H1 (cell line): Measurements from ENCODE around the gene CAMK2B. TPM values are rescaled to one million over a fixed set of nuclear protein-coding genes. Genes with fewer than 3 reads are reported as not detected.

Experiments
- CTCF ChIA-PET: fragments of 300-600 bp; sonication (Branson Sonifier 250); formaldehyde crosslinking; loops from one replicate; lab custom pipeline; 2021; ENCODE audit not compliant: partially characterized antibody; lab: Charles Lee
- POLR2A ChIA-PET: fragments of 300-600 bp; sonication (Branson Sonifier 250); formaldehyde crosslinking; loops from one replicate; lab custom pipeline; 2021; ENCODE audit warnings: inconsistent platforms; ENCODE audit not compliant: partially characterized antibody; lab: Charles Lee
- DNase-seq, 2 experiments: peaks; one replicate each; pipeline versions ENCODE4 v3.0.0 to v3.0.0-alpha.2; 2010 to 2022; ENCODE audit warnings: low spot score in 2 of 2, low read depth in 1 of 2, mixed read lengths in 1 of 2
- FAIRE-seq: peaks from 2 replicates; lab custom pipeline; 2011; peaks lifted over from hg19 to GRCh38; lab: Jason Lieb, UNC
- H2AFZ ChIP-seq: 2 replicates; pipeline ENCODE4 v1.8.1; 2012; ENCODE audit warnings: low read length, inconsistent platforms
- H2AK5ac ChIP-seq: 2 replicates; pipeline ENCODE4 v1.6.1; 2013; ENCODE audit warnings: low read depth, low read length
- H2BK120ac ChIP-seq: replicated peaks from 2 replicates; pipeline ENCODE3; 2013; ENCODE audit warnings: low read depth, low read length, inconsistent platforms
- H2BK12ac ChIP-seq: 2 replicates; pipeline ENCODE4 v1.6.1; 2013; ENCODE audit warnings: low read depth, low read length
- H2BK15ac ChIP-seq: 2 replicates; pipeline ENCODE4 v1.6.1; 2013; ENCODE audit warnings: low read length
- H2BK20ac ChIP-seq: 2 replicates; pipeline ENCODE4 v1.6.1; 2013; ENCODE audit warnings: low read length
- H2BK5ac ChIP-seq: 2 replicates; pipeline ENCODE4 v1.6.1; 2013; ENCODE audit warnings: low read depth, low read length
- H3K14ac ChIP-seq: 2 replicates; pipeline ENCODE4 v1.6.1; 2013; ENCODE audit warnings: inconsistent platforms; ENCODE audit not compliant: insufficient read length
- H3K18ac ChIP-seq: 2 replicates; pipeline ENCODE4 v1.6.1; 2013; ENCODE audit warnings: low read length; ENCODE audit errors: extremely low read depth
- H3K23ac ChIP-seq: 2 replicates; pipeline ENCODE4 v1.6.1; 2013; ENCODE audit warnings: inconsistent platforms; ENCODE audit not compliant: insufficient read length
- H3K23me2 ChIP-seq: 2 replicates; pipeline ENCODE4 v1.6.1; 2013; ENCODE audit warnings: low read depth, low read length
- H3K27ac ChIP-seq: 2 replicates; pipeline ENCODE4 v1.6.1; 2011; ENCODE audit warnings: low read depth, low read length, inconsistent platforms
- H3K27me3 ChIP-seq, 4 experiments: replicated peaks in 1 of 4; 1 replicate in 1 of 4; 2 replicates in 3 of 4; pipeline versions ENCODE4 v1.6.1 to v1.8.1; 2011 to 2013; ENCODE audit warnings: low read length in 3 of 4, mild to moderate bottlenecking in 3 of 4, inconsistent platforms in 2 of 4, mixed read lengths in 2 of 4, moderate library complexity in 1 of 4; ENCODE audit not compliant: control insufficient read depth in 3 of 4, insufficient read depth in 3 of 4; ENCODE audit errors: extremely low read depth in 1 of 4
- H3K36me3 ChIP-seq, 4 experiments: 2 replicates each; pipeline versions ENCODE4 v1.6.1 to v1.8.1; 2011 to 2013; ENCODE audit warnings: mild to moderate bottlenecking in 4 of 4, low read length in 3 of 4, moderate library complexity in 2 of 4, control low read depth in 1 of 4, inconsistent platforms in 1 of 4; ENCODE audit not compliant: insufficient read depth in 4 of 4, control insufficient read depth in 2 of 4
- H3K4ac ChIP-seq: replicated peaks from 2 replicates; pipeline ENCODE3; 2013; ENCODE audit warnings: low read length, low read depth, mixed read lengths, inconsistent platforms; ENCODE audit not compliant: insufficient read length
- H3K4me1 ChIP-seq, 4 experiments: replicated peaks in 1 of 4; 1 replicate in 1 of 4; 2 replicates in 3 of 4; pipeline versions ENCODE4 v1.6.1 to v1.8.1; 2011 to 2013; ENCODE audit warnings: low read length in 3 of 4, inconsistent platforms in 2 of 4, mixed read lengths in 1 of 4; ENCODE audit not compliant: insufficient read depth in 4 of 4, control insufficient read depth in 3 of 4
- H3K4me2 ChIP-seq, 2 experiments: 2 replicates each; pipeline versions ENCODE4 v1.6.1 to v1.8.1; 2011 to 2013; ENCODE audit warnings: low read depth in 2 of 2, low read length in 2 of 2, control low read depth in 1 of 2, inconsistent platforms in 1 of 2, mild to moderate bottlenecking in 1 of 2; ENCODE audit not compliant: insufficient read depth in 1 of 2
- H3K4me3 ChIP-seq, 4 experiments: fragments of 200-600, 300-600 bp in 1 of 4; sonication (generic), shearing (Covaris generic), sonication (Bioruptor Twin) in 1 of 4; 2 replicates each; pipeline versions ENCODE4 v1.5.1 to v1.8.1; 2011 to 2016; ENCODE audit warnings: low read length in 4 of 4, low read depth in 3 of 4, control low read depth in 2 of 4, inconsistent platforms in 2 of 4, mild to moderate bottlenecking in 2 of 4, mixed read lengths in 1 of 4, moderate library complexity in 1 of 4; ENCODE audit not compliant: insufficient read depth in 2 of 4; ENCODE audit errors: extremely low read depth in 1 of 4
- H3K56ac ChIP-seq: replicated peaks from 2 replicates; pipeline ENCODE3; 2013; ENCODE audit warnings: low read depth, mild to moderate bottlenecking, mixed read lengths, low read length, inconsistent platforms; ENCODE audit not compliant: insufficient read length
- H3K79me1 ChIP-seq: 2 replicates; pipeline ENCODE4 v1.6.1; 2013; ENCODE audit warnings: low read depth, low read length, control low read depth
- H3K79me2 ChIP-seq, 2 experiments: 2 replicates each; pipeline versions ENCODE4 v1.6.1 to v1.8.1; 2012 to 2013; ENCODE audit warnings: low read length in 2 of 2, mild to moderate bottlenecking in 2 of 2, inconsistent platforms in 1 of 2; ENCODE audit not compliant: insufficient read depth in 2 of 2, control insufficient read depth in 1 of 2
- H3K9ac ChIP-seq, 4 experiments: replicated peaks in 1 of 4; 1 replicate in 1 of 4; 2 replicates in 3 of 4; pipeline versions ENCODE4 v1.6.1 to v1.8.1; 2011 to 2013; ENCODE audit warnings: low read depth in 3 of 4, low read length in 3 of 4, control low read depth in 2 of 4, mild to moderate bottlenecking in 2 of 4, moderate library complexity in 2 of 4, inconsistent platforms in 1 of 4; ENCODE audit errors: extremely low read depth in 1 of 4
- H3K9me3 ChIP-seq, 2 experiments: 2 replicates each; pipeline versions ENCODE4 v1.6.1 to v1.8.1; 2012 to 2013; ENCODE audit warnings: mild to moderate bottlenecking in 2 of 2, moderate library complexity in 2 of 2, control low read depth in 1 of 2, inconsistent platforms in 1 of 2, low read depth in 1 of 2, low read length in 1 of 2, mixed read lengths in 1 of 2; ENCODE audit not compliant: insufficient read depth in 2 of 2
- H4K20me1 ChIP-seq, 2 experiments: replicated peaks in 1 of 2; 2 replicates each; pipeline versions ENCODE3 to v1.8.1; 2011 to 2013; ENCODE audit warnings: inconsistent platforms in 2 of 2, low read length in 2 of 2, mild to moderate bottlenecking in 1 of 2; ENCODE audit not compliant: insufficient read depth in 2 of 2, control insufficient read depth in 1 of 2
- H4K5ac ChIP-seq: 2 replicates; pipeline ENCODE4 v1.6.1; 2013; ENCODE audit warnings: low read length, low read depth, mixed read lengths, inconsistent platforms; ENCODE audit not compliant: insufficient read length
- H4K8ac ChIP-seq: 2 replicates; pipeline ENCODE4 v1.8.0; 2013; ENCODE audit warnings: mild to moderate bottlenecking, moderate library complexity, low read length, inconsistent platforms; ENCODE audit not compliant: insufficient read depth; ENCODE audit errors: extremely low read depth
- H4K91ac ChIP-seq: replicated peaks from 2 replicates; pipeline ENCODE3; 2013; ENCODE audit warnings: low read length, mixed read lengths, inconsistent platforms; ENCODE audit not compliant: insufficient read length
- ASH2L ChIP-seq: fragments of 200-600, 300-600 bp; sonication (generic); IDR thresholded peaks from one replicate; pipeline ENCODE4 v1.7.1; 2017; ENCODE audit warnings: low read length
- BACH1 ChIP-seq: IDR thresholded peaks from 2 replicates; pipeline ENCODE4 v1.6.1; 2012; ENCODE audit warnings: low read length, improper control_type of control experiment
- CHD1 ChIP-seq: IDR thresholded peaks from 2 replicates; pipeline ENCODE4 v1.6.1; 2012; ENCODE audit warnings: low read depth, low read length, improper control_type of control experiment
- CREB1 ChIP-seq: IDR thresholded peaks from 2 replicates; pipeline ENCODE4 v1.6.1; 2012; ENCODE audit warnings: inconsistent platforms
- HDAC2 ChIP-seq, 2 experiments: fragments of 300-600 bp in 1 of 2; sonication (generic) in 1 of 2; IDR thresholded peaks; 2 replicates each; pipeline ENCODE4 v1.6.1; 2011 to 2012; ENCODE audit warnings: low read depth in 2 of 2, low read length in 2 of 2, mild to moderate bottlenecking in 2 of 2, moderate library complexity in 2 of 2, borderline replicate concordance in 1 of 2, inconsistent platforms in 1 of 2
- JUN ChIP-seq: IDR thresholded peaks from 2 replicates; pipeline ENCODE4 v1.6.1; 2011; ENCODE audit warnings: low read depth, mild to moderate bottlenecking, improper control_type of control experiment, low read length
- JUND ChIP-seq: IDR thresholded peaks from 2 replicates; pipeline ENCODE4 v1.6.1; 2011; ENCODE audit warnings: mild to moderate bottlenecking, improper control_type of control experiment, low read length
- RBBP5 ChIP-seq: IDR thresholded peaks from 2 replicates; pipeline ENCODE4 v1.7.1; 2012; ENCODE audit warnings: low read depth, mild to moderate bottlenecking, inconsistent platforms, low read length, moderate library complexity, borderline replicate concordance
- RFX5 ChIP-seq: IDR thresholded peaks from 2 replicates; pipeline ENCODE4 v1.6.1; 2011; ENCODE audit warnings: low read depth, low read length, improper control_type of control experiment, borderline replicate concordance
- SP2 ChIP-seq: IDR thresholded peaks from 2 replicates; pipeline ENCODE4 v1.6.1; 2012; ENCODE audit warnings: mild to moderate bottlenecking, low read length, inconsistent platforms
- WGBS, 2 experiments: shearing (Covaris generic) in 1 of 2; methylation state at CpG; one replicate each; pipeline versions ENCODE4 v1.1.6 to v1.1.7; 2013 to 2015; ENCODE audit warnings: low lambda C conversion rate in 2 of 2, mixed read lengths in 2 of 2, inconsistent platforms in 1 of 2, low coverage in 1 of 2, missing lambda C conversion rate in 1 of 2; ENCODE audit not compliant: insufficient replicate concordance in 2 of 2, insufficient coverage in 1 of 2, insufficient read length in 1 of 2; ENCODE audit errors: extremely low coverage in 1 of 2, missing lambda C conversion rate in 1 of 2; 5-methylcytosine and 5-hydroxymethylcytosine counted together
- polyA plus RNA-seq, 7 experiments: library from polyadenylated mRNA; depleted of rRNA in 3 of 7; stranded (reverse) in 5 of 7; unstranded in 2 of 7; fragments of >200 nt in 5 of 7; fragments of 200-250 nt in 2 of 7; gene quantifications; 1 replicate in 5 of 7; 2 replicates in 1 of 7; 4 replicates in 1 of 7; pipeline versions ENCODE4 v1.2.1 to v1.2.3, GENCODE V29; 2011 to 2013; ENCODE audit warnings: missing spikeins in 2 of 7, mixed read lengths in 2 of 7
- total RNA-seq: library from RNA; stranded (reverse); fragmentation: NEBNext Ultra II Directional; extraction: Animal tissue kit (Norgen Biotek cat#: 25700); gene quantifications from 2 replicates; pipeline ENCODE4 v1.2.1, GENCODE V29; 2021
- TF ChIP-seq, protein P1 (sequence below): IDR thresholded peaks from 2 replicates; pipeline ENCODE4 v1.6.1; 2012; ENCODE audit warnings: inconsistent platforms

Gene CAMK2B
- total and polyA plus RNA-seq, 2 of the 8 experiments (the other 6 are each of a cell fraction or from before 2014, with no cell fraction given): 0.05 to 0.15 TPM

DNA sequence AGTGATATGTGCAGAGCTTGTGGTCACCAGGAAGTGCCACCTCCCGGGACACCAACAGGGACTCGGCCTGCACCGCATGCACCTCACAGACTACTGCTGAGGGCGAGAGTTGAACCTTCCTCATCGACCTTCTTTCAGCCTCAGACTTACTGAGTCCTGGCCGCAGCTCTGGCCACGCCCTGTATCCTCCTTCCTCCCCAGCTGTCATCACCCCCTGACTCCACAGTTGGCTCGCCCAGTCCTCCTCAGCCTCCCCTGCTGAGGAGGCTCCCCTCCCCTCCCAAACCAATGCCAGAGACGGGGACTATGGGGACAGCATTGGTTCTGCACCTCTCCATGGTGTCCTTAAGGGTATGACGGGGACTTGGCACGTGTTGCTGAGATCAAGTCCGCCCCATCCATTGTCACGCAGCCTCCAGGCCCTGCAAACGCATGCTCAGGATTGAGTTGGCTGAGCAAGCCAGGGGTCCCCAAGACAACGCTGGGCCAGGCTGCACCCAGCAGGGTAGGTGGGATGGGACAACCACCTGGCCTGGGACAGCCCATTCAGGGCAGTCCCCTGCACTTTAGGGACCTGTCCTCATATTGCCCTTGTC, 75.7 kb downstream of the CAMK2B start:
- H3K27ac ChIP-seq: no peak overlapping the region
- H2AFZ ChIP-seq: no peak overlapping the region
- POLR2A ChIA-PET: no interaction called here
- FAIRE-seq (no peak), DNase-seq (no peak)
- no peak overlapping the region for H2BK20ac ChIP-seq
- no peaks in the 10 kb centered on the region for H3K9me3 ChIP-seq
- H2AK5ac ChIP-seq: no peak overlapping the region
- CTCF ChIA-PET: interaction anchor here (0.9 to 1.0 kb wide), 2 partner anchors 24 to 41 kb away, joined by 4 read pairs; no protein-coding TSS in a partner anchor
- no peak overlapping the region for H3K4ac ChIP-seq
- no peak overlapping the region for H3K14ac ChIP-seq
- no peaks in the 10 kb centered on the region for H3K36me3 ChIP-seq
- no peak overlapping the region for H3K23ac ChIP-seq
- 0 out of 2 replicates have a peak overlapping the region, but pooled peaks have one; percentile 28 for H4K8ac ChIP-seq
- no peak overlapping the region for H4K91ac ChIP-seq
- H3K79me1 ChIP-seq: 0 out of 2 replicates have a peak, but pooled peaks cover 6% of the 10 kb centered on the region
- H3K23me2 ChIP-seq: peaks cover 6% of the 10 kb centered on the region
- no peak overlapping the region for H3K18ac ChIP-seq
- WGBS, 2 experiments: 92% methylated on average over 15 of the region's 15 CpGs; no CpG with 5 or more reads in 1 of the 2 experiments
- H3K79me2 ChIP-seq: no peaks in the 10 kb centered on the region
- H3K27me3 ChIP-seq: no peaks in the 10 kb centered on the region; a peak in 1 of 7 replicates
- no peak overlapping the region for H2BK5ac ChIP-seq
- no peak overlapping the region for H2BK12ac ChIP-seq
- H3K4me1 ChIP-seq: no peaks in the 10 kb centered on the region
- no peak overlapping the region for H3K4me3 ChIP-seq
- H3K9ac ChIP-seq: no peak overlapping the region
- no peak overlapping the region for H2BK120ac ChIP-seq
- no peak overlapping the region for H4K5ac ChIP-seq
- H3K4me2 ChIP-seq: no peak overlapping the region
- no peak overlapping the region for H3K56ac ChIP-seq
- H2BK15ac ChIP-seq: no peak overlapping the region
- peaks cover 0 to 8% of the 10 kb centered on the region in 2 experiments for H4K20me1 ChIP-seq
- TF ChIP-seq RBBP5 (no peak), BACH1 (no peak), ASH2L (no peak), CHD1 (no peak), JUND (no peak), CREB1 (no peak), RFX5 (no peak), SP2 (no peak), JUN (no peak), HDAC2 (IDR thresholded peaks at IDR 0.05; ENCODE audit: borderline replicate concordance in 1 of 2, low read depth in 2 of 2, low read length in 2 of 2) (no peak)
- TF ChIP-seq, protein P1, sequence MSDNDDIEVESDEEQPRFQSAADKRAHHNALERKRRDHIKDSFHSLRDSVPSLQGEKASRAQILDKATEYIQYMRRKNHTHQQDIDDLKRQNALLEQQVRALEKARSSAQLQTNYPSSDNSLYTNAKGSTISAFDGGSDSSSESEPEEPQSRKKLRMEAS: no peak
